Nucleus accumbens (tissue), 56 donors: ENCODE results near the gene ELP4.

Experiments
- DNase-seq, 56 donors: peaks; one replicate each; lab custom pipeline; 2025; lab: John Stamatoyannopoulos, UW

The ELP4 gene

DNA sequence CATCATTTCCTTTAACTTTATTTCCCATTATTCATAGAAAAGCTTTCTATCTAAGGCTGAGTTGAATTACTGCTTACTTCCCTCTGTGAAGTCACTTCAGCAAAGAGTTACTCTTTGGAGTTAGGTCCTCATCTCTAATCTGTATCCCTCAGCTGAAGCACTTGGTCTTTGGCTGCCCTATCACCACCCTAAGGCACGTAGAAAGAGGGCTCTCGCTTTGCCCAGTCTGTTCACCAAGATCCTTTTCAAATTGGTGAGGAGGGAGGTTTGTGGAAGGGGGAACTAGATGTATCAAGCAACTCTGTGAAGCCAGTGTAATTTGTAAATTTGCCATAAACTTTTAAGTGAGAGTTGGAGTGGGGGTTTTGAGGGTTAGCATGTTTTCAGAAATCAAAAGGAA, 258.1 kb downstream of the ELP4 start:
- DNase-seq, result no peak

DNA sequence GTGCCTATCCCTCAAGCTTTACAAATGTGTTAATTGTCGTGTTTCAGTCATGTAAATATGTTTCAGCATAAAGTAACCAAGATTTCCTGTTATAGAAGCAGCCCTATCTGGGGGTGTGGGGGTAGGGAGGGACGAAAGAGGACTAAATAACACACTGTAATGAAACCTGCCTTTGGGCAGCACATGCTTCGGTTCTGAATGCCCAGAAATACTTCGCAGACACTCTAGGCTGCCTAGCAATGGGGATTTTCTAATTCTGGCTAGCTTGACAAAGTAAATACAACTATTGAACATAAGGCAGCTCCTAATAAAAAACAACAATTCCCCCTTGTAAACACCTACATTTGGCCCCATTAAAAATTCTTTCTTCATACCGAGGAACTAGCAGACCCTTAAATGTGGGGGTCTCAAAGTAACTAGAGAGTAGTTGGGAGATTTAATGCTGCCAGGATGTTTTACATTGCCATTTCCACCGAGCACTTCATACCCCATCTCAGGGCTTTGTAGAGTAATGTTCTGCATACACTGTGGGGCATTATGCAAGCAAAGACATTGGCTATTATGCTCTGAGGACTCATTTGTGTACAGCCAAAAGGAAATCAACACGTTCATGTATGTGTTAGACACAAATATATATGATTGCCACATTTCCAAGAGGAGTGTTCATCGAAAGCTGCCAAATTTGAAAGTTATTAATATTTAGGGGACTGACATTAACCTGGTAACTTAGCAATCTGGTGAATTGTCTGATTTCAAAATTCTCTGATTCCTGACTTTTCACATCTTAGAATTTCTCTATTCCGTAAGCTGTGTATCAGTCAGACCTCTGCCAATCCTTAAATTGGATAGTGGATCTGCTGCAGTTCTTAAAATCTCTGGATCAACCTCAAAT, 259.4 kb downstream of the ELP4 start:
- DNase-seq, result peak in 14 of 56 donors; percentile 4 to 62 (median 42)

DNA sequence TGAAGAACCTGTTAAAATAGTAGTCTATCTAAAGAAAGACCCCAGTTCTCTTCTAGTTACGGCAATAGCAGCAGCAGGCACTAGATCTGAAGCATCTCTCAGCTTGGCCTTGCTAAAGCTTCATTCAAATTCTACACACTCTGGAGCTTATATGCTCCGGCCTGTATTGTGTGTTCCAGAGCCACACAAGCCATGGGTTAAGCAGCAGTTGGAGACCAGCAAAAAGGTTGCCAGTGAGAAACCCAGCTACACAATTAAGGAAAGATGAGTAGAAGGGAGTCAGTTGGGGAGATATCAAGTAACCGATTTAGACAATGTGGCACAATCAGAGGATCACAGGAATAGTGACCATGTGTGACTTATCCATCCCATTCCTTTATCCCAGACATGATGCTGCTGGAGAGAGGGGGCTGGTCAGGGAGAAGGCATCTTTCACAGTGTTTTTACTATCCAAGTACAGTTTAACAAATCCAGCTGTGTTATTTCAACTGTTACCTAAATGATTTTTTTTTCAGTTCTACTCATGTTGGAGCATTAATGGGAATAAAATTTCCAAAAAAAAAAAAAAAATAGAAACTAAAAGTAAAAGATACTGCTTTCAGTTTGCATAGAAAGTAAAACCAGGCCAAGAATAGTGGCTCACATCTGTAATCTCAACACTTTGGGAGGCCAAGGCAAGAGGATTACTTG, 260.6 kb downstream of the ELP4 start:
- DNase-seq, result no peak

DNA sequence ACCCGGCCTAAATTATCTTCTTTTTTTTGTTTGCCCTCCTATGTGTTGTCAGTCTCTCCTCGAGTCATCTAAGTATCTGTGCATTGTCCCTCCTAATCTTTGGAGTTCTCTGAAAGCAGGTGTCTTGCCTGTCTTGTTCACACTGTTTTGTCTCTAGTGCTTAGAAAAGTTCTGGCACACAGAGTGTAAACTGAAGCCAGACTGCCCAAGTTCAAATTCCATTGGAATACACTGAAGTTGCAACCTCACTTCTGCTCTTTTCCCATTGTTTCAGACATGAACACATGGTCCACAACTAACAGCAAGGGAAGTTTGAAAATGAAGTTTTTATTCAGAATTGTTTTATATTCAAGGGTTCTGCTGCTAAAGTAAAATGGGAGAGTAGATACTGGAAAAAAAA, 262.8 kb downstream of the ELP4 start:
- DNase-seq, result no peak

DNA sequence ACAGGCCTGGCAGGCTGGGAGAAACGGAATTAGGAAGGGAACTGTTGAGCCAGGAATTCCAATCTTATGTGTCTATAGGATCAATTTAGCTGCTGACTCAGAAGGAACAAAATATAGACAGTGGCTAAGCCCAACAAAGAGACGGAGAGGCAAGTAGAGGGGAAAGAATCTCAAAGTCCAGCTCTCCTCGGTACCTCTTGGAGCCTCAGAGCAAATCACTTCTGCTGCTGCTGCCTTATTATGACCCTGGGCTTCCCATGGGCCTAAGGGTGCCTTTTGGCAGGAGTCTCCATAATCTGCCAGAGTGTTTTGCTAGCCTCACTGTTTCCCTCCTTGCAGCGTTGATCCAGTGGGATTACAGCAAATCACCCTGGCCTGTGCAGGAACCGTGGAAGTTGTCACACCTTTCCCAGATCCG, 269.8 kb downstream of the ELP4 start:
- no peak for DNase-seq

DNA sequence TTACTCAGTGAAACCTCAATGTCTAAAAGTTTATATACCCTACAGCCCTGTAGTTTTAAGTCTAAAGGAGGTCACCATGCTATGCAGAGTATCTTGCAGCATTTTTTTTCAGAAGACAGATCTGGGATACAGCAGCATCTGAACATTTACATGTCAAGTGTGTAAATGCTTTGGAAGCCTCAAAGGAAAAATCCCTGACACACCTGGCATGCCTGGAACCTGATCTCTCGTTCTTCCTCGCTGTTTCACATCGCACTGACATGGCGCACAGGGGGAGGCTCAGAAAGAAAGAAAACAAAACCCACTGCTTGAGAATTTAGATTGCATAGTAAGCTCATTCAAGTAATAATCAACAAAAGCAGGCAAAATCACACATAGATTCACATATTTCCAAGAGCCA, 270.5 kb downstream of the ELP4 start:
- no peak for DNase-seq

DNA sequence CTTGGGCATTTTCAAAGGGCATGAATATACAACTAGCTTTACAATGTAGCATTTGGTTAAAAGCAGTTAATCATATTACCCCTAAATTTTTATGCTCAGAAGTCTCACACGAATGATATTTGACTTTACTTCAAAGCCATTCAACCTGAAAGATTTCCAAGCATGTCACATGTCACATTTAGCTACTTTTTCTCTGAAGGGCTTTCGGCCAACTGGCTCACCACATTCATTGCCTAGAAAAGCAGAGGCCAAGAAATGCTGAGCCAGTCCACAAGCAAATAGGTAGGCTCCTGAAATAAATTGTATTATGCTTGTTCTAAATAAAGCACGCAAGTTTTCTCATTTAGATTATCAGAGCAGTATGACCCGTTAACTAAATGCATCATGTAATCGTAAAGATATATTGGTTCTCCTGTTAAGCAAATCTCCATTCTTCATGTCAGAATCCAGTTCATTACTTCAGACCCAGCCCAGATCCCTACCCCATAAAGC, 271.0 kb downstream of the ELP4 start:
- no peak for DNase-seq

DNA sequence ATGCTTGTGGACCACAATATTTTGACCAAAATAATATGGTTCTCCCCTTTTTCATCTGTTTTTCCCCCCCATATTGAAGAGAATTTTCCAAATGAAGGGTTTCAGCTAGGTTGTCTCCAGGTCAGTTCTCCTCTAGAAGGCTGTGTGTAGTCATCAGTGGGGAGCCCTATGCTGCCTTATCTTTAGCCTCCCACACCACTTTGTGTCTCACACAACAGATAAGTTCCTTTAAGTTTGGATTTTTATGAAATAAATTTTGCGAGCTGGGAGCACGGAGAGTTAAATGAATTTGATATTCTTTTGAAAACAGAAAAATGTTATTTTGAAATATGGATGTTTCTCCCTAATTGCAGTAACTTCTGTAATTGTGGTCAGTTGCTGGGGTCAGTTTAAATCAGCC, 272.7 kb downstream of the ELP4 start:
- DNase-seq, result no peak

DNA sequence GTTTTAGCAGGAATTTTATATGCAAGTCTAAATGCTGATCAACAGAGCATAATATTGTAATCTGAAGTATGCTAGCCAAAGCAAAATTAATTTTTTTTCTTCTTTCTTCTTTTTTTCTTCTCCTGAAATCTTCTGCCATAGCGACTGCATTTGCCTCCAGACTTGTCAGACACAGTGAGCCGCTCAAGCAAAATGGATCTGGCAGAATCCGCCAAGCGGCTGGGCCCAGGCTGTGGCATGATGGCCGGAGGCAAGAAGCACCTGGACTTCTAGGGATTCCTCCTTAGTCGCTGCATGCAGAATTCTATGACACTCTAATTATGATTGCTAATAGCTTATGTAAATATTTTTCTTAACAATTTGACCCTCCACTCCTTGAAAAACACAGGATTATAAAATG, 273.7 kb downstream of the ELP4 start:
- no peak for DNase-seq

DNA sequence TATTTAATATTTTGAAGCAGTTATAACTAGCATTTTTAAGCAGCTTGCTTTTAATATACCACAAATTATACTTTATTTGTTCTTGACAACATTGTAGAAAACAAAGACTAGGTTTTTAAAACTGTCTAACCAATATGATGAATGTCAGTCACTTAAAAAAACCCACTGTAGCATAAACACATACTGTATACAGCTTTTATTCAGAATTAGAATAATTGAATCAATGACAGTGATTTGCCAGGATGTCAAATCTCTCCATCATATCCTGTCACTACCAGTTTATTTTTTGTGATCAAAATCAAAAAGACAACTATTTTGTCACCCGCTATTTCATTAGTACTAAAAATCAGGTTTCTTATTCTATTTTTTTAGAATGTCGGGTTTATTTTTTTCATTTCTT, 275.0 kb downstream of the ELP4 start:
- DNase-seq, result no peak

DNA sequence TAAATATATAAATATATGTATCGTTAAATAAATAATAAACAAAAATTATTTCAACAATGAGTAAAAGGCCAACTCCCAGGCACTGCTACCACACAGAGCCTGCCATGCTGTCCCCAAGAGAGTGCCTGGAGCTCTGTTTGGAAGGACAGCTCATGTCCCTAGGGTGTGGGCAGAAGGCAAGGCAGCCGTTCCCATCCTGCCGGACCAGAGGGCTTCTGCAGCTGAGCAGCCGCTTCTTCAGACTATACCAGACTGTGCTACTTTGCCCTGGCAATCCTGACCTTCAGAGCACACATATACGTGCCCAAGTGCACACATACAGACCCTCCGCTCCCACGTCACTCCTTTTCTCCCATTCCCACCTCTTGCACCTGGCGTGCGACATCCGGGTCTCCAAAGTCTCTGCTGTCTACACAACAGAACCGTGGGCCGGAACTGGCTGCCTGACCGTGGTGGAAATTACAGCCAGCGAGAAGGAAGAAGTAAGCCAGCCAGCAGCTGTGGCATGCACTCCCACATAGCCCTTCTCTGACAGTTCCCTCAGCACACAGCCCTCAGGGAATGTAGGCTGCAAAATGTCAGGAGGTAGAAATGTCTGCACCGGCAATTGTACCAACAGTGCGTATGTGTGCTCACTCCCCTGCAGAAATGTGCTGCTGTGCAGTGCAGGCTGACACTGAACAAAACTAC, 277.6 kb downstream of the ELP4 start:
- DNase-seq, result peak in 3 of 56 donors; percentile 16 to 32 (median 19)

DNA sequence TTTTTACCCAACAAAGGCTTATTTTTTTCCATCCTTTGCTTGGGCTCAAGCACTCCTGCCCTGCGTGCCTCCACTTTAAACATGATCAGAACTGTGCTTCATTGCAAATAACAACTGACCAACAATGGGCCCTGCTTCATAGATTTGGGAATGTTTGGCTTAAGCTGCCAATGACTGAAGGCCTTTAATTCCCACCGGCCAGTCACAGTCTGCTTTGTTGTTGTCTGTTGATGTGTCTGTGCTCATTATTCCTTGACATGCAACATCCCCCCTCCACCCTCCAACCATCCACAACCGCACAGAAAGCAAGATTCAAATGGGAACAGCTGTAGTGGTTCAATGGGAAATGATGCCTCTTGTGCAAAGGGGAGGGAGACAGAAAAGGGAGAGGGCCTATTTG, 278.5 kb downstream of the ELP4 start:
- no peak for DNase-seq

DNA sequence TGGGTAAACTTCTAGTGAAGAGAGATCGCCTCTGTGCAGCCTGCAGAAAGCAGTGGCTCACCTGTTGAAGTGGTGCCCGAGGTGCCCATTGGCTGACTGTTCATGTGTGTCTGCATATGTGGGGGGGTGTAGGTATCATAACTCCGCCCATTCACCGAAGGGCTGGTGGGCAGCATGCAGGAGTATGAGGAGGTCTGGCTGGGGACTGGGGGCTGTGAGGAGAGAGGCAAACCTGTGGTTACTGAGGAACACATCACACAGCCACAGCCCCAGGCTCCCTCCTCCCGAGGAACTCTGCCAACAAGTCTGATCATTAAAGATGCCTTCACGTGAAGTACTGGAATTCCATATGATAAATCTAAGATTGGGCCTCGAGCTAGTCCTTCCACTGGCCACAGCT, 281.1 kb downstream of the ELP4 start:
- no peak for DNase-seq

DNA sequence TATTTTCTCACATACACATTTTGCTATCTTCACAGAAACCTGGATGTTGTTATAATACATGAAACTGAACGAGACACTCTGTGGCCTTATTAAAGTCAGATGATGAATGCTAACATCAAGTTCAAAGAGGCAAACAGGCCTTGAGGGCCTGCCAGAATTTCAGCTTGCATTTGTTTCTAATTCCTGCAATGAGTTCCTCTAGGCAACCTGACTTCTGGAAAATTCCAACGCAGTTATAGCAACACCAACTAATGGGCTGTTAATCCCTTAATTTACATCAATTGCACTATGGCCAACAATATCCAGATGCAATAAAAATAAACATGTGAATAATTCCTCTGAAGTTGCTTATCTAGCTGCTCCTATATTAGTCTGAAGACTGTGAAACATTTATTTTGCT, 282.5 kb downstream of the ELP4 start:
- DNase-seq, result no peak

DNA sequence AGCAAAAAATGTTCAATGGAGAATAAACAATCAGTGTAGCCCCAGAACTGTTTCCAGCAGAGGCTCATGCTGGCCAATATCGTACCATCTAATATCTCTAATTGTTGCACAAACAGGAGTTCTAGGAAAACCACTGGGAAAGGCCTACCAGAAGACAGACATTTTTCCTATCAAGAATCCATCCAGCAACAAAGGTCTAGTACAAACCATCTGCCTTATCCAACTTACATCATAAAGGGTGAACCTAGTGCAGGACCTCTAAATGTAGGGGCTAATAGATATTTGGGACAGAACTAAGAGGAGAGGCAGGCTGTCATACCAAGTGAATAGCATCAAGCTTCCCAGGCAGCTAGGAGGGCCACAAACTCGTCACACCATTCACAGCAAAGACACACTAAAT, 282.9 kb downstream of the ELP4 start:
- no peak for DNase-seq

DNA sequence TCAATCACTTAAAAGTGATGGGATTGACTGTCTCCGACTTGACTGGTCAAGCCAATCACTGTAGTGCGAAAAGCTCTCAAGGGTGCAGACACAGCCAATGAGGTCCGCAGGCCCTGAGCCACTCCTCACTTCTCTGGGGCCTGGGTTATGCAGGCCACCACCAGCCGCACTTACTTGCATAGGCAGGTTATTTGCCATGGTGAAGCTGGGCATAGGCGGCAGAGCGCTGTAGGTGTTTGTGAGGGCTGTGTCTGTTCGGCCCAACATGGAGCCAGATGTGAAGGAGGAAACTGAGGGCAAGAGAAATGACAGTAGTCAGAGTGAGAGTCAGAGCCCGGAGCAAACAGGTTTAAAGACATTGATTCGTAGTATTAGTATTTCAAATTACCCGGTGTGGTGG, 283.7 kb downstream of the ELP4 start:
- DNase-seq, result no peak

DNA sequence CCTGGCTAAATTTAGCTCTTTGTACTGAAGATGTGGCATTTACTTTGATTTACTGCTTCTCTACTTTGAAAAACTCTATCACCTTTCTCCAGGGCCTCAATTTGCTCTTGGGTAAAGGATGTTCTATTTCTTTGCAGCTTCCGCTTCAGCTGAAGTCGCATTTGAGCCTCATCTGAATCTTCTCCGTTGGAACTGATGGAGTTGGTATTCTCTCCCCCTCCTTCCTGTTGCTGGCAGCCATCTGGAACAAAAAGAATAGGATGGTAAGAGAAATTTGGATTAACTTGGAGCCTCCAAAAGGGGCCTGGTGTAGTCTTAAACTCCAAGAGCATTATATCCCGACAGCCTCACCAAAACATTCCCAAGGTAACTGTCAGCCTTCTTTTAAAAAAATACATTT, 285.0 kb downstream of the ELP4 start:
- DNase-seq, result no peak

DNA sequence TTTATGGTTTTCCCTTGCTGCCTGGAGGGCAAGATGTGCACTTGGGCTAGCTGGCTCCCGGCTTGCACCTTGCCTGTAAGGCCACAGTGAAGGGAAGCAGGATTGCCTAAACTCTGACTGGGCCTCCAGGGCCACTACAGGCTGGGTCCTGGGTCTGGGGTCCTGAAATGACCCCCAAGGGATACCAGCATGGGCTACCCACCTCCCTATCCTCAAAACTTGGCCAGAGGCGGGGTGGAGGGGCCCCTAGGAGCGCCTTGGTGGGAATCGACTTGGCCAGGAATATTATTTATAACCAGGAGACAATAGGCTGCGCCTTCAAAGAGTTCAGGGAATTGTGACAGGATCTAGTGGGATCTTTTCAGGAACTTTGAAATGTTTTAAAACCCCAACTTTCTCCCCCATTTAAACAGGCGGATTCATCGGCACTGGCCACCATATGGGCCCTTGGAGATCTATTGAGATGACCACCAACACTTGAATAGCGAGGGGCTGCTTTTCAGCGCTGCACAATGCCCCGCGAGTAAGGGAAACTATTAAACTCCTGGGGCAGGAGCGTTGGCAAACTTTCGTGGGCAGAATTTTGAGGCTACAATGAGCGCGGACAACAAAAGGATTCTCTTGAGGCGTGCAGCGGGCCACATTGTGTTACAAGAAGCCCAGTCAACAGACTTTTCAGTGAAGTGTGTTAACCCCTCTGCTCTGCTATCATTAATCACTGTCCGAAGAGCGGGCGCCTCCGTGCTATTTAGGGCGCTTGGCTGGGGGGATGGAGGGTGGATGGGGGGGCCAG, 286.3 kb downstream of the ELP4 start:
- DNase-seq, result no peak

DNA sequence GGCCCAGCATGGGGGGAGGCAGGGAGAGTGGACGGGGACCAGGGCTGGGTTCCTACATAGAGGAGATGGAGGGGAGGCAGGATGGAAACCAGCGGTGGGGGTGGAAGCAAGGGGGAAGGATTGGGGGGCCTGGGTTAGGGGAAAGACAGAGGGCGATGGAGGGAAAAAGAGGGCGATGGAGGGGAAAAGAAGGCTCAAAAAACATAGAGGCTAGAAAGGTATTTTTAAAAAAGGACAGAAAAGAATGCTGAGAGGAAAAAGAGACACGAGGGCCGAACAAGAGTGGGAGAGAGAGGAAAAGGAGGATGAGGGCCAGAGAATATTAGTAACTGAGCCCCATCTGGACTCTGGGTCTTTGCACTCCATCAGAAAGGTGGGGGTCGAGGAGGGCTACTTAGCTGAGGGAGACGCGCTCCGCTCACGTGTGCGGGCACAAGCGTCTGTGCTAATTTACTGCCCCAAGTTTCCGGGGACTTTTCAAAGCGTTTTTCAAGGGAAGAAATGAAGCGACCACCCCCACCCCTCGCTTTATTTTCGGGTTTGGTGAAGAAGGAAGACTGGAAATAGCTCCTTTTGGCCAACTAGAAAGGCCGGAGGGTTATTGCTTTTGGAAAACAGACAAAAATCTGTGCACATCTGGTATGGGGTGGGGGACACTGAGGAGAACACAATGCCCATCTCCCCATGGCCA, 287.1 kb downstream of the ELP4 start:
- no peak for DNase-seq
